Subcutaneous abdominal adipose tissue (tissue), 5 donors: ENCODE results near the gene DDX39B.
"Not testable (repeated sequence)": the region's sequence is repeated elsewhere in the genome, so short reads cannot be mapped to it uniquely, and the experiment has no call there.

Experiments used
- H3K27ac ChIP-seq: one replicate; pipeline ENCODE4 v1.7.0; 2013; ENCODE audit warnings: low read depth, mild to moderate bottlenecking, inconsistent platforms, low read length, moderate library complexity
- H3K27me3 ChIP-seq, 5 donors: one replicate each; pipeline ENCODE4 v1.7.0; 2013; ENCODE audit warnings: low read length in 5 of 5, inconsistent platforms in 1 of 5; ENCODE audit not compliant: control insufficient read depth in 5 of 5, insufficient read depth in 4 of 5
- H3K36me3 ChIP-seq, 5 donors: one replicate each; pipeline ENCODE4 v1.7.0; 2013; ENCODE audit warnings: low read length in 5 of 5; ENCODE audit not compliant: control insufficient read depth in 5 of 5, insufficient read depth in 5 of 5
- H3K4me1 ChIP-seq, 5 donors: one replicate each; pipeline ENCODE4 v1.7.0; 2013; ENCODE audit warnings: low read length in 5 of 5, mild to moderate bottlenecking in 3 of 5, moderate library complexity in 1 of 5; ENCODE audit not compliant: control insufficient read depth in 5 of 5, insufficient read depth in 5 of 5
- H3K4me3 ChIP-seq, 5 donors: one replicate each; pipeline ENCODE4 v1.7.0; 2013; ENCODE audit warnings: low read length in 5 of 5, low read depth in 1 of 5
- H3K9ac ChIP-seq, 5 donors: one replicate each; pipeline ENCODE4 v1.7.0; 2013; ENCODE audit warnings: low read length in 5 of 5, mild to moderate bottlenecking in 4 of 5, moderate library complexity in 3 of 5
- H3K9me3 ChIP-seq, 5 donors: one replicate each; pipeline ENCODE4 v1.7.0; 2013; ENCODE audit warnings: low read length in 5 of 5; ENCODE audit not compliant: control insufficient read depth in 5 of 5
- donor health status: healthy.
- donor health status: healthy.
- donor health status: healthy.
- donor health status: healthy.
- donor health status: healthy.

Gene DDX39B

GRCh38 chr6:31541658-31542521 lies at the start of gene DDX39B:
Gene DDX39B, minus strand, starts transcription at chr6:31542003. Its CDS starts 1,471 bp downstream, at chr6:31540532.
- H3K9ac ChIP-seq: peak within 1 kb of the TSS; percentile 86 to 99 (median 98)
- H3K27me3 ChIP-seq: peaks cover 0 to 4% (median 0%) of the 10 kb centered on the region in 5 donors
- peak within 1 kb of the TSS; percentile 76 to 100 (median 99) for H3K4me3 ChIP-seq
- H3K27ac ChIP-seq: peak within 1 kb of the TSS; percentile 96
- H3K9me3 ChIP-seq: no peaks in the 10 kb centered on the region
- H3K36me3 ChIP-seq: peaks cover 9 to 32% (median 31%) of the 10 kb centered on the region in 5 donors
- peaks cover 14 to 48% (median 43%) of the 10 kb centered on the region in 5 donors for H3K4me1 ChIP-seq

GRCh38 chr6:31590691-31591090 lies 48.9 kb upstream of the DDX39B start:
- not testable (repeated sequence) for H3K4me3 ChIP-seq, H3K36me3 ChIP-seq, H3K27me3 ChIP-seq, H3K9ac ChIP-seq, H3K9me3 ChIP-seq, H3K27ac ChIP-seq
- peaks cover 0 to 30% (median 7%) of the 10 kb centered on the region in 5 donors for H3K4me1 ChIP-seq

GRCh38 chr6:31588871-31589650 lies 47.3 kb upstream of the DDX39B start:
- Histone ChIP-seq H3K27me3 (peaks cover 0 to 8% (median 5%) of the 10 kb centered on the region in 5 donors), H3K9me3 (no peaks in the 10 kb centered on the region), H3K4me1 (peaks cover 0 to 42% (median 14%) of the 10 kb centered on the region in 5 donors), H3K27ac (no peak overlapping the region), H3K4me3 (no peak overlapping the region), H3K36me3 (no peaks in the 10 kb centered on the region), H3K9ac (peak overlapping the region in 1 of 5 donors; percentile 30)

- Histone ChIP-seq H3K27me3 (peaks cover 0 to 8% (median 5%) of the 10 kb centered on the region in 5 donors), H3K4me1 (peaks cover 0 to 42% (median 14%) of the 10 kb centered on the region in 5 donors), H3K36me3 (no peaks in the 10 kb centered on the region), H3K4me3 (no peak overlapping the region), H3K9ac (peak overlapping the region in 1 of 5 donors; percentile 30), H3K9me3 (no peaks in the 10 kb centered on the region), H3K27ac (no peak overlapping the region)
Observed at GRCh38 chr6:31587791-31588777, 46.3 kb upstream of the DDX39B start.

- H3K4me3 ChIP-seq: peak overlapping the region in 2 of 5 donors; percentile 8 to 23
- H3K4me1 ChIP-seq: peaks cover 4 to 54% (median 20%) of the 10 kb centered on the region in 5 donors
- peak overlapping the region in 1 of 5 donors; percentile 38 for H3K9ac ChIP-seq
- no peaks in the 10 kb centered on the region for H3K36me3 ChIP-seq
- no peak overlapping the region for H3K27ac ChIP-seq
- peaks cover 0 to 9% (median 5%) of the 10 kb centered on the region in 5 donors for H3K27me3 ChIP-seq
- H3K9me3 ChIP-seq: no peaks in the 10 kb centered on the region
Observed at GRCh38 chr6:31586599-31587281, 44.9 kb upstream of the DDX39B start.

GRCh38 chr6:31586008-31586407 lies 44.2 kb upstream of the DDX39B start, which contains the start of gene LST1:
Gene LST1, plus strand, starts transcription at chr6:31586277. Its CDS starts 1,023 bp downstream, at chr6:31587300.
- no peaks in the 10 kb centered on the region for H3K36me3 ChIP-seq
- peaks cover 0 to 9% (median 5%) of the 10 kb centered on the region in 5 donors for H3K27me3 ChIP-seq
- no peaks in the 10 kb centered on the region for H3K9me3 ChIP-seq
- H3K27ac ChIP-seq: no peak within 1 kb of the TSS
- peak within 1 kb of the TSS in 1 of 5 donors; percentile 38 for H3K9ac ChIP-seq
- peaks cover 5 to 61% (median 28%) of the 10 kb centered on the region in 5 donors for H3K4me1 ChIP-seq
- peak within 1 kb of the TSS in 2 of 5 donors; percentile 8 to 23 for H3K4me3 ChIP-seq

- H3K4me1 ChIP-seq: peaks cover 5 to 67% (median 31%) of the 10 kb centered on the region in 5 donors
- no peak overlapping the region for H3K4me3 ChIP-seq
Observed at GRCh38 chr6:31585491-31585890, 43.7 kb upstream of the DDX39B start.

GRCh38 chr6:31582230-31582643 lies 40.4 kb upstream of the DDX39B start, which contains the start of gene LTB:
Gene LTB, minus strand, starts transcription at chr6:31582424. Its CDS starts 7 bp downstream, at chr6:31582417.
- Histone ChIP-seq H3K9me3 (no peaks in the 10 kb centered on the region), H3K36me3 (no peaks in the 10 kb centered on the region), H3K9ac (peak within 1 kb of the TSS; percentile 76 to 96 (median 93)), H3K4me3 (peak within 1 kb of the TSS; percentile 89 to 96 (median 92)), H3K4me1 (peaks cover 5 to 55% (median 27%) of the 10 kb centered on the region in 5 donors), H3K27me3 (peaks cover 0 to 9% (median 5%) of the 10 kb centered on the region in 5 donors), H3K27ac (peak within 1 kb of the TSS; percentile 70)

More at GRCh38 chr6:31585491-31585890, 43.7 kb upstream of the DDX39B start:
- H3K9me3 ChIP-seq: no peaks in the 10 kb centered on the region
- peaks cover 0 to 9% (median 5%) of the 10 kb centered on the region in 5 donors for H3K27me3 ChIP-seq
- no peak overlapping the region for H3K9ac ChIP-seq
- no peaks in the 10 kb centered on the region for H3K36me3 ChIP-seq
- no peak overlapping the region for H3K27ac ChIP-seq
